GM12878 (cell line): ENCODE results near the gene FILIP1L. TPM values are rescaled to one million over a fixed set of nuclear protein-coding genes. Genes with fewer than 3 reads are reported as not detected.

Source experiments
- ATAC-seq: fragments of 200-7000 bp; cut with Tn5 transposase; 3 replicates; pipeline ENCODE4 v1.9.1; 2020; ENCODE audit warnings: mild to moderate bottlenecking, moderate library complexity
- BruUV-seq: library from RNA; stranded (reverse); fragments of 400-500 nt; replicated peaks from 2 replicates; lab custom pipeline; 2021; lab: Mats Ljungman, UMichigan
- CTCF ChIA-PET: fragments of 300-600 bp; sonication (Branson Sonifier 250); formaldehyde crosslinking; extraction: SDS; loops from one replicate; lab custom pipeline; 2021; ENCODE audit warnings: inconsistent platforms; lab: Yijun Ruan, JAX
- POLR2A ChIA-PET: fragments of 350-600 bp; formaldehyde crosslinking; extraction: SDS; loops from one replicate; lab custom pipeline; 2021; ENCODE audit warnings: inconsistent platforms; lab: Charles Lee
- RAD21 ChIA-PET: fragments of 300-600 bp; sonication (Branson Sonifier 250); formaldehyde crosslinking; loops from one replicate; lab custom pipeline; 2023; ENCODE audit warnings: antibody characterized with exemption; ENCODE audit not compliant: unreplicated experiment; lab: Charles Lee
- SMC1A ChIA-PET: fragments of 300-600 bp; sonication (Branson Sonifier 250); formaldehyde crosslinking; loops from one replicate; lab custom pipeline; 2023; ENCODE audit not compliant: unreplicated experiment, uncharacterized antibody; lab: Charles Lee
- DNase-seq: peaks from one replicate; pipeline ENCODE4 v3.0.0-alpha.2; 2011; ENCODE audit warnings: low read depth, low spot score
- FAIRE-seq: peaks from 3 replicates; lab custom pipeline; 2011; peaks lifted over from hg19 to GRCh38; lab: Jason Lieb, UNC
- H2AFZ ChIP-seq: 2 replicates; pipeline ENCODE4 v1.6.0; 2011; ENCODE audit warnings: low read depth, low read length, control low read depth; ENCODE audit not compliant: control insufficient read depth
- H3K27ac ChIP-seq: 2 replicates; pipeline ENCODE4 v1.5.1; 2011; ENCODE audit warnings: control low read depth; ENCODE audit not compliant: control insufficient read depth, insufficient read depth
- H3K27me3 ChIP-seq, 2 experiments: replicated peaks in 1 of 2; 2 replicates each; pipeline versions ENCODE4 v1.6.0 to v1.6.1; 2011; ENCODE audit warnings: low read length in 1 of 2; ENCODE audit not compliant: control insufficient read depth in 2 of 2, insufficient read depth in 2 of 2
- H3K36me3 ChIP-seq, 2 experiments: 2 replicates each; pipeline ENCODE4 v1.5.1; 2011; ENCODE audit warnings: low read length in 1 of 2; ENCODE audit not compliant: control insufficient read depth in 2 of 2, insufficient read depth in 2 of 2
- H3K4me1 ChIP-seq: 2 replicates; pipeline ENCODE4 v1.6.1; 2011; ENCODE audit warnings: mild to moderate bottlenecking, low read length, moderate library complexity, mixed read lengths; ENCODE audit not compliant: control insufficient read depth, insufficient read depth
- H3K4me2 ChIP-seq: 2 replicates; pipeline ENCODE4 v1.6.0; 2011; ENCODE audit warnings: control low read depth; ENCODE audit not compliant: control insufficient read depth, insufficient read depth
- H3K4me3 ChIP-seq: fragments of 200-600 bp; sonication (generic); 2 replicates; pipeline ENCODE4 v1.5.1; 2016
- H3K79me2 ChIP-seq: 2 replicates; pipeline ENCODE4 v1.6.0; 2011; ENCODE audit warnings: low read length; ENCODE audit not compliant: control insufficient read depth, insufficient read depth
- H3K9ac ChIP-seq: 2 replicates; pipeline ENCODE4 v1.8.0; 2011; ENCODE audit warnings: low read length, control low read depth, mixed read lengths; ENCODE audit not compliant: control insufficient read depth, insufficient read depth
- H3K9me3 ChIP-seq: replicated peaks from 3 replicates; pipeline ENCODE4 v1.5.1; 2011; ENCODE audit warnings: mild to moderate bottlenecking, low read length; ENCODE audit not compliant: control insufficient read depth, insufficient read depth
- H4K20me1 ChIP-seq: 2 replicates; pipeline ENCODE4 v1.6.0; 2011; ENCODE audit not compliant: control insufficient read depth, insufficient read depth
- HSF1 ChIP-seq: fragments of 150-350 bp; IDR thresholded peaks from 2 replicates; pipeline ENCODE4 v1.6.1; 2014; ENCODE audit warnings: mild to moderate bottlenecking, low read depth, low read length
- MEF2A ChIP-seq: IDR thresholded peaks from 2 replicates; pipeline ENCODE4 v1.6.1; 2011; ENCODE audit warnings: low read depth, mild to moderate bottlenecking, low read length, moderate library complexity; ENCODE audit not compliant: insufficient read depth
- POLR2A ChIP-seq: IDR thresholded peaks from 2 replicates; pipeline ENCODE4 v1.6.1; 2011; ENCODE audit warnings: low read depth, mild to moderate bottlenecking, low read length
- SRF ChIP-seq, 2 experiments: IDR thresholded peaks; 2 replicates each; pipeline ENCODE4 v1.6.1; 2011; ENCODE audit warnings: low read depth in 2 of 2, low read length in 2 of 2, mild to moderate bottlenecking in 1 of 2, moderate library complexity in 1 of 2
- in situ Hi-C: fragments of 300-500 bp; cut with MboI; formaldehyde crosslinking; loops from 9 replicates; pipeline ENCODE4 v1.14.3; 2018; ENCODE audit warnings: mixed read lengths
- intact Hi-C: fragments of 100-400 bp; cut with micrococcal nuclease; formaldehyde crosslinking; loops from one replicate; pipeline ENCODE4 v1.14.2; 2022; ENCODE audit not compliant: unreplicated experiment
- polyA plus RNA-seq, 11 experiments: library from polyadenylated mRNA; depleted of rRNA in 4 of 11; unstranded in 6 of 11; stranded (reverse) in 5 of 11; fragments of >200 nt; fragmentation: Nextera tagmentation in 4 of 11; fragmentation: Illumina TruSeq in 1 of 11; extraction: Ambion mirVana in 4 of 11; extraction: Trizol in 1 of 11; gene quantifications; 1 replicate in 1 of 11; 2 replicates in 10 of 11; pipeline versions ENCODE4 v1.2.1 to v1.2.3, GENCODE V29; 2011 to 2016; ENCODE audit warnings: inconsistent platforms in 2 of 11, missing spikeins in 2 of 11, low read depth in 1 of 11
- total RNA-seq, 4 experiments: library from RNA; depleted of rRNA in 3 of 4; stranded (reverse); fragments of >200 nt in 3 of 4; fragmentation: Illumina TruSeq in 1 of 4; extraction: Trizol in 1 of 4; gene quantifications; 2 replicates each; pipeline versions ENCODE4 v1.2.1 to v1.2.3, GENCODE V29; 2013 to 2021
- TF ChIP-seq, protein P1 (sequence below): fragments of 450-650 bp; IDR thresholded peaks from 2 replicates; pipeline ENCODE4 v1.6.1; 2016; ENCODE audit warnings: mild to moderate bottlenecking, moderate library complexity, borderline replicate concordance
- TF ChIP-seq, protein P2 (sequence below): fragments of 450-650 bp; IDR thresholded peaks from 2 replicates; pipeline ENCODE4 v1.6.1; 2018; ENCODE audit warnings: mild to moderate bottlenecking, low read depth, moderate library complexity; ENCODE audit not compliant: partially characterized antibody

The FILIP1L gene
- total and polyA plus RNA-seq, 10 of the 15 experiments (the other 5 are each of a cell fraction or from before 2014, with no cell fraction given): 0.24 to 6.1 (median 3.5) TPM

GRCh38 chr3:100098784-100099070 is 15.6 kb downstream of the FILIP1L start:
- Histone ChIP-seq H3K79me2 (no peaks in the 10 kb centered on the region), H3K36me3 (no peaks in the 10 kb centered on the region), H3K27ac (no peak overlapping the region), H3K9me3 (no peaks in the 10 kb centered on the region), H3K4me2 (no peak overlapping the region), H3K4me1 (peaks cover 5% of the 10 kb centered on the region), H3K4me3 (no peak overlapping the region), H2AFZ (no peak overlapping the region), H3K27me3 (no peaks in the 10 kb centered on the region), H4K20me1 (no peaks in the 10 kb centered on the region), H3K9ac (no peak overlapping the region)
- no peak for FAIRE-seq
- intact Hi-C loops (no loop called here), in situ Hi-C loops (no loop called here)
- RAD21 ChIA-PET: interaction anchor here (1.5 kb wide), 1 partner anchor 30 kb away, joined by 4 read pairs; no protein-coding TSS in a partner anchor
- SMC1A ChIA-PET: interaction anchor here (1.2 to 2.0 kb wide), 3 partner anchors 11 to 25 kb away, joined by 4 to 7 read pairs (median 4); no protein-coding TSS in a partner anchor
- TF ChIP-seq, protein P1, sequence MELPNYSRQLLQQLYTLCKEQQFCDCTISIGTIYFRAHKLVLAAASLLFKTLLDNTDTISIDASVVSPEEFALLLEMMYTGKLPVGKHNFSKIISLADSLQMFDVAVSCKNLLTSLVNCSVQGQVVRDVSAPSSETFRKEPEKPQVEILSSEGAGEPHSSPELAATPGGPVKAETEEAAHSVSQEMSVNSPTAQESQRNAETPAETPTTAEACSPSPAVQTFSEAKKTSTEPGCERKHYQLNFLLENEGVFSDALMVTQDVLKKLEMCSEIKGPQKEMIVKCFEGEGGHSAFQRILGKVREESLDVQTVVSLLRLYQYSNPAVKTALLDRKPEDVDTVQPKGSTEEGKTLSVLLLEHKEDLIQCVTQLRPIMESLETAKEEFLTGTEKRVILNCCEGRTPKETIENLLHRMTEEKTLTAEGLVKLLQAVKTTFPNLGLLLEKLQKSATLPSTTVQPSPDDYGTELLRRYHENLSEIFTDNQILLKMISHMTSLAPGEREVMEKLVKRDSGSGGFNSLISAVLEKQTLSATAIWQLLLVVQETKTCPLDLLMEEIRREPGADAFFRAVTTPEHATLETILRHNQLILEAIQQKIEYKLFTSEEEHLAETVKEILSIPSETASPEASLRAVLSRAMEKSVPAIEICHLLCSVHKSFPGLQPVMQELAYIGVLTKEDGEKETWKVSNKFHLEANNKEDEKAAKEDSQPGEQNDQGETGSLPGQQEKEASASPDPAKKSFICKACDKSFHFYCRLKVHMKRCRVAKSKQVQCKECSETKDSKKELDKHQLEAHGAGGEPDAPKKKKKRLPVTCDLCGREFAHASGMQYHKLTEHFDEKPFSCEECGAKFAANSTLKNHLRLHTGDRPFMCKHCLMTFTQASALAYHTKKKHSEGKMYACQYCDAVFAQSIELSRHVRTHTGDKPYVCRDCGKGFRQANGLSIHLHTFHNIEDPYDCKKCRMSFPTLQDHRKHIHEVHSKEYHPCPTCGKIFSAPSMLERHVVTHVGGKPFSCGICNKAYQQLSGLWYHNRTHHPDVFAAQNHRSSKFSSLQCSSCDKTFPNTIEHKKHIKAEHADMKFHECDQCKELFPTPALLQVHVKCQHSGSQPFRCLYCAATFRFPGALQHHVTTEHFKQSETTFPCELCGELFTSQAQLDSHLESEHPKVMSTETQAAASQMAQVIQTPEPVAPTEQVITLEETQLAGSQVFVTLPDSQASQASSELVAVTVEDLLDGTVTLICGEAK: no peak
- TF ChIP-seq HSF1 (no peak), MEF2A (no peak), SRF (IDR thresholded peaks at IDR 0.05; ENCODE audit: low read depth in 2 of 2, low read length in 2 of 2) (no peak), POLR2A (no peak)
- TF ChIP-seq, protein P2, sequence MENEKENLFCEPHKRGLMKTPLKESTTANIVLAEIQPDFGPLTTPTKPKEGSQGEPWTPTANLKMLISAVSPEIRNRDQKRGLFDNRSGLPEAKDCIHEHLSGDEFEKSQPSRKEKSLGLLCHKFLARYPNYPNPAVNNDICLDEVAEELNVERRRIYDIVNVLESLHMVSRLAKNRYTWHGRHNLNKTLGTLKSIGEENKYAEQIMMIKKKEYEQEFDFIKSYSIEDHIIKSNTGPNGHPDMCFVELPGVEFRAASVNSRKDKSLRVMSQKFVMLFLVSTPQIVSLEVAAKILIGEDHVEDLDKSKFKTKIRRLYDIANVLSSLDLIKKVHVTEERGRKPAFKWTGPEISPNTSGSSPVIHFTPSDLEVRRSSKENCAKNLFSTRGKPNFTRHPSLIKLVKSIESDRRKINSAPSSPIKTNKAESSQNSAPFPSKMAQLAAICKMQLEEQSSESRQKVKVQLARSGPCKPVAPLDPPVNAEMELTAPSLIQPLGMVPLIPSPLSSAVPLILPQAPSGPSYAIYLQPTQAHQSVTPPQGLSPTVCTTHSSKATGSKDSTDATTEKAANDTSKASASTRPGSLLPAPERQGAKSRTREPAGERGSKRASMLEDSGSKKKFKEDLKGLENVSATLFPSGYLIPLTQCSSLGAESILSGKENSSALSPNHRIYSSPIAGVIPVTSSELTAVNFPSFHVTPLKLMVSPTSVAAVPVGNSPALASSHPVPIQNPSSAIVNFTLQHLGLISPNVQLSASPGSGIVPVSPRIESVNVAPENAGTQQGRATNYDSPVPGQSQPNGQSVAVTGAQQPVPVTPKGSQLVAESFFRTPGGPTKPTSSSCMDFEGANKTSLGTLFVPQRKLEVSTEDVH: no peak
- CTCF ChIA-PET: interaction anchor here (0.5 to 1.5 kb wide), 3 partner anchors 9 to 105 kb away, joined by 3 to 4 read pairs (median 3); no protein-coding TSS in a partner anchor
- ATAC-seq: no peak
- POLR2A ChIA-PET: no interaction called here
- DNase-seq: no peak
- no TSS peak for BruUV-seq
